Measurements from ENCODE around the gene UBA1.

The UBA1 gene

GRCh38 chrX:47169726-47170515 is 23.7 kb upstream of the UBA1 start:
- DNase-seq (ENCODE audit: low read depth), result no peak

GRCh38 chrX:47170861-47171692 is 22.6 kb upstream of the UBA1 start:
- DNase-seq (ENCODE audit: low read depth), result no peak

GRCh38 chrX:47171996-47172395 is 21.6 kb upstream of the UBA1 start:
- DNase-seq (ENCODE audit: low read depth), result no peak

GRCh38 chrX:47172549-47172948 is 21.1 kb upstream of the UBA1 start:
- no peak for DNase-seq (ENCODE audit: low read depth)

- no peak for DNase-seq (ENCODE audit: low read depth)
Observed at GRCh38 chrX:47172971-47173792, 20.4 kb upstream of the UBA1 start.

GRCh38 chrX:47174376-47174775 is 19.3 kb upstream of the UBA1 start:
- no peak for DNase-seq (ENCODE audit: low read depth)

GRCh38 chrX:47174846-47175587 is 18.6 kb upstream of the UBA1 start:
- no peak for DNase-seq (ENCODE audit: low read depth)

- no peak for DNase-seq (ENCODE audit: low read depth)
Observed at GRCh38 chrX:47175588-47175980, 18.0 kb upstream of the UBA1 start.

GRCh38 chrX:47176101-47176740 is 17.4 kb upstream of the UBA1 start:
- DNase-seq (ENCODE audit: low read depth), result no peak

GRCh38 chrX:47177079-47177478 is 16.6 kb upstream of the UBA1 start:
- DNase-seq (ENCODE audit: low read depth), result no peak

- no peak for DNase-seq (ENCODE audit: low read depth)
Observed at GRCh38 chrX:47178337-47178736, 15.3 kb upstream of the UBA1 start.

- no peak for DNase-seq (ENCODE audit: low read depth)
Observed at GRCh38 chrX:47179221-47179927, 14.3 kb upstream of the UBA1 start.

GRCh38 chrX:47179928-47180255 is 13.7 kb upstream of the UBA1 start:
- no peak for DNase-seq (ENCODE audit: low read depth)

- DNase-seq (ENCODE audit: low read depth), result no peak
Observed at GRCh38 chrX:47180346-47180745, 13.3 kb upstream of the UBA1 start.

- no peak for DNase-seq (ENCODE audit: low read depth)
Observed at GRCh38 chrX:47181301-47181700, 12.3 kb upstream of the UBA1 start.

GRCh38 chrX:47182106-47182700 is 11.4 kb upstream of the UBA1 start:
- no peak for DNase-seq (ENCODE audit: low read depth)

GRCh38 chrX:47184486-47184885 is 9.1 kb upstream of the UBA1 start:
- DNase-seq (ENCODE audit: low read depth), result no peak

GRCh38 chrX:47185241-47185640 is 8.4 kb upstream of the UBA1 start:
- no peak for DNase-seq (ENCODE audit: low read depth)

GRCh38 chrX:47186096-47186740 is 7.4 kb upstream of the UBA1 start:
- no peak for DNase-seq (ENCODE audit: low read depth)
